SU-DHL-6 (cell line): ENCODE measurements around the gene IARS2.
A peak's percentile ranks its signal among the peaks of the same experiment; 100 is the strongest.

ENCODE experiments used
- H2AFZ ChIP-seq: fragments of 200-600 bp; sonication (generic); 2 replicates; pipeline ENCODE4 v1.6.1; 2014; ENCODE audit warnings: low read depth, mild to moderate bottlenecking, moderate library complexity, mixed read lengths, antibody characterized with exemption, low read length; ENCODE audit not compliant: severe bottlenecking
- H3F3A ChIP-seq: fragments of 200-600 bp; shearing (Covaris generic); 2 replicates; pipeline ENCODE4 v1.6.0; 2016; ENCODE audit warnings: antibody characterized with exemption, mild to moderate bottlenecking; ENCODE audit not compliant: insufficient read depth
- H3K27ac ChIP-seq: fragments of 200-600 bp; sonication (generic); 2 replicates; pipeline ENCODE4 v1.5.1; 2016; ENCODE audit warnings: low read depth, mild to moderate bottlenecking, low read length, moderate library complexity, mixed read lengths
- H3K27me3 ChIP-seq: fragments of 200-600 bp; sonication (generic), shearing (Covaris generic); 2 replicates; pipeline ENCODE4 v1.6.0; 2014; ENCODE audit warnings: mild to moderate bottlenecking, low read length
- H3K36me3 ChIP-seq: fragments of 200-600 bp; sonication (generic); 2 replicates; pipeline ENCODE4 v1.6.1; 2014; ENCODE audit warnings: mild to moderate bottlenecking, low read length, mixed read lengths
- H3K4me2 ChIP-seq: fragments of 300-600, 200-600 bp; shearing (Covaris generic), sonication (generic); 2 replicates; pipeline ENCODE4 v1.6.0; 2014; ENCODE audit warnings: low read length, low read depth, mild to moderate bottlenecking; ENCODE audit not compliant: poor library complexity, severe bottlenecking
- H3K4me3 ChIP-seq: fragments of 200-600 bp; sonication (generic); 2 replicates; pipeline ENCODE4 v1.5.1; 2014; ENCODE audit warnings: antibody characterized with exemption, low read length, mild to moderate bottlenecking, mixed read lengths; ENCODE audit not compliant: insufficient read depth, poor library complexity, severe bottlenecking
- H3K79me2 ChIP-seq: fragments of 200-600 bp; sonication (generic); 2 replicates; pipeline ENCODE4 v1.6.1; 2014; ENCODE audit warnings: mild to moderate bottlenecking, low read length, moderate library complexity; ENCODE audit not compliant: insufficient read depth
- H3K9ac ChIP-seq: fragments of 200-600 bp; sonication (generic); 2 replicates; pipeline ENCODE4 v1.7.0; 2014; ENCODE audit warnings: mild to moderate bottlenecking, low read length
- H3K9me2 ChIP-seq: fragments of 200-600 bp; sonication (generic); replicated peaks from 2 replicates; pipeline ENCODE4 v1.6.1; 2014; ENCODE audit warnings: low read length; ENCODE audit not compliant: insufficient read depth
- H3K9me3 ChIP-seq: fragments of 200-600 bp; sonication (generic); 2 replicates; pipeline ENCODE4 v1.6.1; 2014; ENCODE audit warnings: low read length, mixed read lengths; ENCODE audit not compliant: insufficient read depth
- H4K20me1 ChIP-seq: fragments of 200-600 bp; sonication (generic); 2 replicates; pipeline ENCODE4 v1.6.1; 2014; ENCODE audit warnings: low read depth, mild to moderate bottlenecking, antibody characterized with exemption, low read length, moderate library complexity, mixed read lengths
- CTCF ChIP-seq: fragments of 200-600 bp; sonication (generic); IDR thresholded peaks from one replicate; pipeline ENCODE4 v1.5.1; 2017; ENCODE audit warnings: antibody characterized with exemption, mild to moderate bottlenecking, low read length, moderate library complexity; ENCODE audit not compliant: insufficient read depth, poor library complexity, severe bottlenecking
- EZH2phosphoT487 ChIP-seq: fragments of 200-600 bp; sonication (generic), shearing (Covaris generic); conservative IDR thresholded peaks from 2 replicates; pipeline ENCODE4 v1.6.1; 2018; ENCODE audit warnings: mild to moderate bottlenecking, antibody characterized with exemption, low read length, moderate library complexity, mixed read lengths

Gene IARS2

GRCh38 chr1:220094016-220094911, at the start of gene IARS2:
Gene IARS2, plus strand, starts transcription at chr1:220094132. Its CDS starts 85 bp downstream, at chr1:220094217.
- Histone ChIP-seq H3K9me3 (no peaks in the 10 kb centered on the region), H3F3A (peaks cover 8% of the 10 kb centered on the region), H3K4me3 (peak within 1 kb of the TSS; percentile 92), H3K9ac (peak within 1 kb of the TSS; percentile 93), H3K27me3 (no peaks in the 10 kb centered on the region), H3K27ac (peak within 1 kb of the TSS; percentile 57), H3K79me2 (peaks cover 29% of the 10 kb centered on the region), H2AFZ (peak within 1 kb of the TSS; percentile 89), H3K4me2 (peak within 1 kb of the TSS; percentile 87), H3K9me2 (no peaks in the 10 kb centered on the region), H3K36me3 (peaks cover 1% of the 10 kb centered on the region; the same call in 1 of the 2 replicates), H4K20me1 (no peaks in the 10 kb centered on the region)
- TF ChIP-seq CTCF = no peak
- TF ChIP-seq EZH2phosphoT487 = no peak

GRCh38 chr1:220044678-220045355, 49.1 kb upstream of the IARS2 start:
- TF ChIP-seq EZH2phosphoT487 = no peak
- no peak for TF ChIP-seq CTCF
- Histone ChIP-seq H3K9me2 (no peaks in the 10 kb centered on the region), H3K79me2 (peaks cover 61% of the 10 kb centered on the region), H3K4me3 (peak overlapping the region; percentile 86), H4K20me1 (peaks cover 4% of the 10 kb centered on the region; the same call in 1 of the 2 replicates), H3K27ac (peak overlapping the region; percentile 10; the same call in 1 of the 2 replicates), H3K9ac (peak overlapping the region; percentile 94), H3K9me3 (no peaks in the 10 kb centered on the region), H3K4me2 (peak overlapping the region; percentile 74), H2AFZ (no peak overlapping the region), H3K36me3 (peaks cover 3% of the 10 kb centered on the region; the same call in 1 of the 2 replicates), H3K27me3 (no peaks in the 10 kb centered on the region), H3F3A (peaks cover 10% of the 10 kb centered on the region; the same call in 1 of the 2 replicates)

- H3K9me3 ChIP-seq = no peaks in the 10 kb centered on the region
- H2AFZ ChIP-seq = peak overlapping the region; percentile 78
- TF ChIP-seq CTCF (no peak), EZH2phosphoT487 (no peak)
- H3K36me3 ChIP-seq = no peaks in the 10 kb centered on the region
- H4K20me1 ChIP-seq = peaks cover 4% of the 10 kb centered on the region; the same call in 1 of the 2 replicates
- H3K4me2 ChIP-seq = peak overlapping the region; percentile 74
- H3K9me2 ChIP-seq = no peaks in the 10 kb centered on the region
- peaks cover 54% of the 10 kb centered on the region for H3K79me2 ChIP-seq
- H3K9ac ChIP-seq = peak overlapping the region; percentile 94
- H3K4me3 ChIP-seq = peak overlapping the region; percentile 86
- peak overlapping the region; percentile 70 for H3K27ac ChIP-seq
- H3F3A ChIP-seq = peaks cover 10% of the 10 kb centered on the region; the same call in 1 of the 2 replicates
- no peaks in the 10 kb centered on the region for H3K27me3 ChIP-seq
Observed at GRCh38 chr1:220045356-220046051, 48.4 kb upstream of the IARS2 start.
